AG04450 (cell line): Measurements from ENCODE around the gene PDZRN3. TPM values are rescaled to one million over a fixed set of nuclear protein-coding genes. Genes with fewer than 3 reads are reported as not detected.

ENCODE experiments used
- CTCF ChIA-PET: fragments of 300-600, 350-600 bp; formaldehyde crosslinking; extraction: SDS; loops from one replicate; lab custom pipeline; 2022; ENCODE audit warnings: antibody characterized with exemption, inconsistent platforms; lab: Charles Lee
- POLR2A ChIA-PET: fragments of 350-600 bp; formaldehyde crosslinking; extraction: SDS; loops from one replicate; lab custom pipeline; 2021; ENCODE audit warnings: antibody characterized with exemption, inconsistent platforms; lab: Yijun Ruan, JAX
- DNase-seq: peaks from one replicate; pipeline ENCODE4 v3.0.0-alpha.2; 2011; ENCODE audit warnings: low read depth, low spot score
- H3K27ac ChIP-seq: one replicate; pipeline ENCODE4 v1.5.1; 2012; ENCODE audit warnings: low read depth, low read length, control low read depth
- H3K27me3 ChIP-seq: one replicate; pipeline ENCODE4 v1.6.0; 2012; ENCODE audit warnings: low read length; ENCODE audit not compliant: control insufficient read depth, insufficient read depth
- H3K4me3 ChIP-seq: 2 replicates; pipeline ENCODE4 v1.5.1; 2011; ENCODE audit warnings: mild to moderate bottlenecking, low read depth, low read length, control low read depth
- H3K9me3 ChIP-seq: 2 replicates; pipeline ENCODE4 v1.5.1; 2012; ENCODE audit warnings: low read length; ENCODE audit not compliant: control insufficient read depth, insufficient read depth
- polyA plus RNA-seq: library from polyadenylated mRNA; depleted of rRNA; stranded (reverse); fragments of >200 nt; gene quantifications from 2 replicates; pipeline ENCODE4 v1.2.3, GENCODE V29; 2011
- TF ChIP-seq, protein P1 (sequence below): IDR thresholded peaks from 2 replicates; pipeline ENCODE4 v1.5.1; 2011; ENCODE audit warnings: low read depth, low read length, control low read depth, inconsistent platforms

Gene PDZRN3
- polyA plus RNA-seq, 1 experiment = 14.7 TPM

DNA sequence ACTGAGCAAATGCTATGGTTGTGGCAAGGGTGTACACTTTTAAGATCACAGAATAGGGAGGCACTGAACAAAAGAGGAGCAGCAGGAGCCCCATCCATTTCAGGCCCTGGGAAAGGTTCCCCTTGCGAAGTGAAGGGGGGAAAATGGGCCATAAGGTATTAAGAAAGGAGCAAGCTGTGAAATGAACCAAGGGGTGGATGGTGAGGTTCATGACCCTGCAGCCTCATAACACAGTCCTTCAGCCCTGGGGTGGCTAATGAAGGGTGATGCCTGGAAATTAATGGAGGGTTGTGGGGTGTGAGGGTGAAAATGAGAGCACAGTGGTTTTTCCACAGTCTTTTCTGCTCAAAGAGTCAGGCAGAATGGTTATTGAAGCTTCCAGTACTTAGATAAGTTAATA, 150.1 kb downstream of the PDZRN3 start:
- DNase-seq = no peak
- ChIA-PET CTCF (interaction anchor here (0.6 kb wide), 1 partner anchor 335 kb away, joined by 5 read pairs; no protein-coding TSS in a partner anchor), POLR2A (no interaction called here)
- H3K9me3 ChIP-seq = no peaks in the 10 kb centered on the region
- H3K27ac ChIP-seq = no peak overlapping the region
- no peak overlapping the region for H3K4me3 ChIP-seq
- H3K27me3 ChIP-seq = no peaks in the 10 kb centered on the region
- TF ChIP-seq, protein P1, sequence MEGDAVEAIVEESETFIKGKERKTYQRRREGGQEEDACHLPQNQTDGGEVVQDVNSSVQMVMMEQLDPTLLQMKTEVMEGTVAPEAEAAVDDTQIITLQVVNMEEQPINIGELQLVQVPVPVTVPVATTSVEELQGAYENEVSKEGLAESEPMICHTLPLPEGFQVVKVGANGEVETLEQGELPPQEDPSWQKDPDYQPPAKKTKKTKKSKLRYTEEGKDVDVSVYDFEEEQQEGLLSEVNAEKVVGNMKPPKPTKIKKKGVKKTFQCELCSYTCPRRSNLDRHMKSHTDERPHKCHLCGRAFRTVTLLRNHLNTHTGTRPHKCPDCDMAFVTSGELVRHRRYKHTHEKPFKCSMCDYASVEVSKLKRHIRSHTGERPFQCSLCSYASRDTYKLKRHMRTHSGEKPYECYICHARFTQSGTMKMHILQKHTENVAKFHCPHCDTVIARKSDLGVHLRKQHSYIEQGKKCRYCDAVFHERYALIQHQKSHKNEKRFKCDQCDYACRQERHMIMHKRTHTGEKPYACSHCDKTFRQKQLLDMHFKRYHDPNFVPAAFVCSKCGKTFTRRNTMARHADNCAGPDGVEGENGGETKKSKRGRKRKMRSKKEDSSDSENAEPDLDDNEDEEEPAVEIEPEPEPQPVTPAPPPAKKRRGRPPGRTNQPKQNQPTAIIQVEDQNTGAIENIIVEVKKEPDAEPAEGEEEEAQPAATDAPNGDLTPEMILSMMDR = no peak

DNA sequence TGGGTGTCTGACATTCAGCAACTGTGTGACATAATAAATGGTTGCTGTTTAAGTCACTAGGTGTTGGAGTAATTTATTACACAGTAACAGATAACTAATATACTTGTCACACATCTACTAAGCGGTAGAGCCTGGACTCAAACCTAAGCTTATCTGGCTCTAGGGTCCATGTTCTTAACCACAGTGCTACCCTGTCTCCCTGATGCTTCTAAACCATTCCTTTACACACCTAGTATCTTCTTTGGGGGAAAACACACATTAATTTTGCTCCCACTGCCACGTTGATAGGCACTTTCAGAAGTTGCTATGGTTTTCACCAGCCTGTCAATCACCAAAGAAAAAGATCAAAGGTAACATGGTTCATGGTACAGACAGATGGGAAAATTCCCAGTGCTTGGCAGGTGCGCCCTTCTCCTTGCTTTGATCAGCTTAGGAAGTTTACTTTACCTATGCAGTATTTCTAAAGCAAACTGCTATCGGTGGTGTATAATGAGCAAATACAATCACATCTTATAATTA, 150.8 kb downstream of the PDZRN3 start:
- Histone ChIP-seq H3K9me3 (no peaks in the 10 kb centered on the region), H3K4me3 (no peak overlapping the region), H3K27me3 (no peaks in the 10 kb centered on the region), H3K27ac (no peak overlapping the region)
- TF ChIP-seq, protein P1 = no peak
- DNase-seq = no peak
- ChIA-PET POLR2A (no interaction called here), CTCF (no interaction called here)

DNA sequence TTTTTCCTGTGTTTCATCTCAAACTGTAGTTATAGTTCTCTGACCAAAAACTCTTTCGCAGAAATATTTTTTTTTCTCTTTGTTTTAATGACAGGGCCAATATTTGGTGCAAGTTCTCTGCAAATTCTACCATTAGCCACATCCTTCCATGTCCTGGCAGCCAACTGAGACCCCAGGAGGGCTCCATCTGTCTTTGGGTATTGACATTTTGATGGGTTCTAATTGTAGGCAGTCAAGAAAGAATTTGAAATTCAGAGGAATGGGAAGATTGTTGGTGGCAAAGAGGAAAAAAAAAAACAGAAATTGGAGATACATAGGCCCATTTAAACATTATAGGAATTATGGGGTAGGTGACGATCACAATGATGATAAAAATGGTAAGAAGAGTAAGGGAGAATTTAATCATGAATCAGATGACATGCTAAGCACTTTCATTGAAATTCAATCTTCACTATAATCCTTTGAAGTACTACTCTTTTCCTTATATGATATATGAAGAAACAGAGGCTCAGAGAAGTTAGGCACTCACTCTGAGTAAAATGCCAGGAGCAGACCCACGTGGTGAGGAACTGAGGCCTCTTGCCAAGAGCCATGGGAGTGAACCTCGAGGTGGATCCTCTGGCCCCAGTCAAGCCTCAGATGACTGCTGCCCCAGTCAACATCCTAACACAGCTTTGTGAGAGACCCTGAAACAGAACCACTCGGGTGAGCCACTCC, 151.4 kb downstream of the PDZRN3 start:
- ChIA-PET POLR2A (no interaction called here), CTCF (no interaction called here)
- no peak for DNase-seq

DNA sequence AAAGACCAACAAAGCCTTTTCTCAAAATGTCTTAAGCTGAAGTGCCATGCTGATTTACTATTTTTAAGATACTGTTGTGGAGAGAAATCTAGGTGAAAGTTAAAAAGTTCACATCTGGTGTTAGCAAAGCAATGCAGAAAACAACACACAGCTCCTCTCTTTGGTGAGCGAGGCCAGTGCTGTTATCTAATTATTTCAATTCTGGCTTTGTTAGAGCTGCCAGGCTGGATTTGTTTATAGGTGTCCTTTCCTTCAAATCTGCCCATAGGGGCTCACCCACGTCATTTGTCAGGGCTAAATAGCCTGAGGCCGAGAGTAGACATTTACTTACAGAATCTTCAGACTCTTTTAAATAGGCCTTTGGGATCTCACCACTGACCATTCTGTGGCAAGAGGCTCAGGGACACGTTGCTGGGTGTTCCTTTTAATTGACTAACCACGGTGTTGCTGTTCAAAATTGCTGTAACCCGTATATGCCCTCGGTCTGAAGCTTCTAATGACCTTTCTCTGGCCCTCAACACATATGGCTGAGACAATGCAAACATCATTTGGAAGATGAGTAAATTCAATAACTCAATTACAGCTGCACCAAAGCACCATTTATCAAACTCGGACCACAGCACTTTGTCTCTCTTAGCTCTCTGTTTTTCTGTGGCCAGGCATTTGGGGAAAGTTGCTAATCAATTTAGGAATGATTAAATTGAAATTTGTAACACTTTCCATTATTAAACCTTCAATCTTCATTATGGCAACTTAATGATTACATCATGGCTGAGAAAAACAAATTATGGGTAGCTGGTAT, 152.6 kb downstream of the PDZRN3 start:
- CTCF ChIA-PET = no interaction called here
- DNase-seq = no peak
- no peaks in the 10 kb centered on the region for H3K9me3 ChIP-seq
- H3K27ac ChIP-seq = no peak overlapping the region
- no peaks in the 10 kb centered on the region for H3K27me3 ChIP-seq
- no peak overlapping the region for H3K4me3 ChIP-seq
- POLR2A ChIA-PET = no interaction called here
- TF ChIP-seq, protein P1 = no peak

More for the DNA sequence above, 151.4 kb downstream of the PDZRN3 start:
- H3K27me3 ChIP-seq = no peaks in the 10 kb centered on the region
- TF ChIP-seq, protein P1 = no peak
- no peaks in the 10 kb centered on the region for H3K9me3 ChIP-seq
- H3K4me3 ChIP-seq = no peak overlapping the region
- H3K27ac ChIP-seq = no peak overlapping the region

DNA sequence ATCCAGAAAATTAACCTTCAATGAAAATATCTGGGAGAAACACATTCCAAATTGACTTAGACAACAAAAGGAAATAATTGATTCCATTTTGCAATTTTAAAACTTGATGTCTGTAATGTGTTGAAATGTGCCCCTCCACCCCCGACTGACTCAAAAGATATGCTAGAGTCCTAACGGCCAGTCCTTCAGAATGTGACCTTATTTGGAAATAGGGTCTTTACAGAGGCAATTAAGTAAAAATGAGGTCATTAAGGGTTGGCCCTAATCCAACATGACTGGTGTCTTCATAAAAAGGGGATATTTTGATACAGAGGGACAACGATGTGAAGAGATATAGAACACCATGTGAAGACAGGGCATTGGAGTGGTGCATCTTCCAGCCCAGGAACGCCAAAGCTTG, 153.9 kb downstream of the PDZRN3 start:
- ChIA-PET POLR2A (no interaction called here), CTCF (no interaction called here)
- no peak for DNase-seq
- H3K4me3 ChIP-seq = no peak overlapping the region
- no peaks in the 10 kb centered on the region for H3K27me3 ChIP-seq
- no peaks in the 10 kb centered on the region for H3K9me3 ChIP-seq
- H3K27ac ChIP-seq = no peak overlapping the region
- TF ChIP-seq, protein P1 = no peak
